Fibroblast of the conjunctiva (primary cell): ENCODE data around the gene LRP2.
"Not testable (repeated sequence)": the region's sequence is repeated elsewhere in the genome, so short reads cannot be mapped to it uniquely, and the experiment has no call there.

Experiments used
- DNase-seq: peaks from one replicate; pipeline ENCODE4 v3.0.0-alpha.2; 2010; ENCODE audit warnings: low read depth

The LRP2 gene

GRCh38 chr2:169348321-169349024, 13.9 kb downstream of the LRP2 start:
- DNase-seq: no peak

DNA sequence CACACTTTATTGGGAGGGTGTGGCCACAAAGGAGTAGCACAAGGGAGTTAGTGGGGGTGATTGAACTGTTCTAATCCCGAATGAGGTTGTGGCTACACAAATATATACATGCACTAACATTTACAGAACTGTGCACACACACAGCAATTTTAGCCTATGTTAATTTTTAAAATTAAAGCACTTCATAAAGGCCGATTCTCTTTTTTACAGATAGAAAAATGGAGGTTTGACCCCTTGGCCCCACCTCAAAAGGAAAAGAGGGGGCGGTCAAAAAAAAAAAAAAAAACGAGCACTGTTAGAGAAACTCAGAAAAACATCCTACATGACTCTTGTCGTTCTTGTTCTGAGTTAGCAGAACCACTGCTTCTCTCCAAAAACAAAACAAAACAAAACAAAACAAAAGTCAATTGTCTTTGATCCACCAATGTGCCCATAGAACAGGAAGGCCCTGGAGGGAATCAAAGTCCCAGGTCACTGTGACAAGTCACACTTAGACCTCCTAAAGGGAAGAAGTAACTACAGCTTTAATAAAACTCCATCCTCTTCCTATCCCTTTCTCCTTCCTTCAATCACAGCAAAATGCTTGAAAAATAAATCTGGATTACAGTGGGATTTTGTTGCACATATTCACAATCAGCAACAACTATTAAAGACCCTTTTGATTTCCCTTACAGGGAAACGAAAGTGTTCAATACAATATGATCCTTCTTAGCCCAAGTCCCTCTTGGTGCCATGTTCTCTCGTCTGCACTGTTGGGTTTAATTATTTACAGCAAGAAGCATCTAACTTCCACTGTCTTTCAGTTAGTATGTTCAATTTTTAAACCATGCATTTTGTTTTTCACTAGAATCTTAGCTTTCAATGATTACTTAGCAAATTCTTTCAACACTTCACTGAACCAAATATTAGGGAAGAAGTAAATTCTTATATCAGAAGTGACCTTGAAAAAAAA, 16.6 kb downstream of the LRP2 start:
- no peak for DNase-seq

GRCh38 chr2:169344736-169345485, 17.4 kb downstream of the LRP2 start:
- DNase-seq: no peak

DNA sequence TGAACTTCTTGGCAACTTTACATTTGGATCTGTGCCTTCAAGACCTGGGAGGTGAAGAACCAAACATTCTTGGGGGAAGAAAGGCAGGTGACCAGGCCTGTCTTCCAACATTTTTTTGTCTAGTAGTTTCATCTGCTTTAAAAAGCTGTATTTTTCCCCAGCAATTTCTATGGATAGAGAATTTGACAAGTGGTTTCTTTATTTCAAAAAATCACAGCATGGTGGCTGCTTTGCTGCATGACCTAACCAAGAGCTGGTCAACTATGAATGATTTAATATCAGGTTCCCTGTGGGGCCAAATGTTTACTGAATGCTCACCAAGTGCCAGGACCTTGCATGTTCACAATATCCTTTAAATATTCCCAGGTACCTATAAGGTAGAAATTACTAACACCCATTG, 19.1 kb downstream of the LRP2 start:
- DNase-seq: no peak

DNA sequence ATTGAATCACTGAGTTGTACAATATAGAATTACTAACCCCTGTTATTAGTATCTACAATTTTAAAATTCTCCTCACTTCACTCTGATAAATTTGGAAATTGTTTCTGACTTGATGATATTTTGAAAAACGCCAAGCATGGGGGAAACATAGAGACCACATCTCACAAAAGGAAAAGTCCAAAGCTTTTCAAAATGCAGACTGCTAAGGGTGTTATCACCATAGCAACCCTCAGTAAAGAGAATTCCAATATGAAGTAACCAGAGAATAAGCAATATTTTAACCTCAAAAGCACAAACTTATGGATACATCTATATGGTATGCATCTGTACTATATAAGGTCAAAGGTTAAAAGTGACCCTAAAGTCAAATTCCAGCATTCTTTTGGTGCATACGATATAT, 22.7 kb downstream of the LRP2 start:
- DNase-seq: no peak

DNA sequence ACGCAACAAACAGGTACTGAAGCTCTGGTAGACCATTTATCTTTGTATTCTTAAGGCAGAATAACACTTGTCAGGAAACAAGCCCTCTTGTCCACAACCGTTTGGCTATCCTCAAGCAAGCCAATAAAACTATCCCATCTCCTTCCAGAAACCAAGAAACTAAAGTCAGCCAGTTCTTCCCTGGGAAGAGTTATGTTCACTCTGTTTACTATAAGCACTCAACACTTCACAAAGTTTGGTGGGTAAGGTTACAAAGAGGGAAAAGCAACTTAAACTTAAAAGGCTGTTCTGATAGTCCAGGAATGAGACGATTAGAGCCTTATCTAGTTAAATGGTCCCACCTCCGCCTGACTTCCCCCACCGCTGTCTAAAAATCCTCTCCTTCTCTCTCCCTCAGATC, 25.6 kb downstream of the LRP2 start:
- DNase-seq: no peak

DNA sequence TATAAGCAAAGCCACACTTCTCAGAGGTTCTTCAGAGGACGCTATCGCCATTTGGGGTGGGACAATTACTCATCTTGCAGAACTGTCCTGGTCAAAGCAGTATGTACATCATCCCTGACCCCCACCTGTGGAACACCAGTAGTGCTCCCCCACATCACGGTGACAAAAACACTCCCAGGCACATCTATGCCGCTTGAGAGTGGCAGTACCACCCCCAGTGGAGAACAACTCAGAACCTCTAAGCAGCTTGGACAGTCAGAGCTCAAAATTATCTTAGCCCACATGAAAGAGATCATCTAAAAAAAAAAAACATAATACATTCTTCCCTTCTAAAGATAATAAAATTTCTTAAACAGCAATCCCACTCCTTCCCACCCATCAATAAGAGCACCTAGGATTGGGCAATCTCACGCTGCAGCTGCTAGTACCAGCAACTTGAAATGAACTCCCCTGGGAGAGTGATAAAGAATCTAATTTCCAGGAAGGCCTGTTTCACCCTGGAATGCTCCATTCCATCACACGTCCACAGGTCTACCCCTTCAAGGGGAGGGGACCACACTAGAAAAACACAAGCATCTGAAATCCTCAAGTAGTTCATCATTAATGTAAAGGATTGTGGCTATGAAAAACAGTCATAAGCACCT, 31.7 kb downstream of the LRP2 start:
- DNase-seq: no peak

DNA sequence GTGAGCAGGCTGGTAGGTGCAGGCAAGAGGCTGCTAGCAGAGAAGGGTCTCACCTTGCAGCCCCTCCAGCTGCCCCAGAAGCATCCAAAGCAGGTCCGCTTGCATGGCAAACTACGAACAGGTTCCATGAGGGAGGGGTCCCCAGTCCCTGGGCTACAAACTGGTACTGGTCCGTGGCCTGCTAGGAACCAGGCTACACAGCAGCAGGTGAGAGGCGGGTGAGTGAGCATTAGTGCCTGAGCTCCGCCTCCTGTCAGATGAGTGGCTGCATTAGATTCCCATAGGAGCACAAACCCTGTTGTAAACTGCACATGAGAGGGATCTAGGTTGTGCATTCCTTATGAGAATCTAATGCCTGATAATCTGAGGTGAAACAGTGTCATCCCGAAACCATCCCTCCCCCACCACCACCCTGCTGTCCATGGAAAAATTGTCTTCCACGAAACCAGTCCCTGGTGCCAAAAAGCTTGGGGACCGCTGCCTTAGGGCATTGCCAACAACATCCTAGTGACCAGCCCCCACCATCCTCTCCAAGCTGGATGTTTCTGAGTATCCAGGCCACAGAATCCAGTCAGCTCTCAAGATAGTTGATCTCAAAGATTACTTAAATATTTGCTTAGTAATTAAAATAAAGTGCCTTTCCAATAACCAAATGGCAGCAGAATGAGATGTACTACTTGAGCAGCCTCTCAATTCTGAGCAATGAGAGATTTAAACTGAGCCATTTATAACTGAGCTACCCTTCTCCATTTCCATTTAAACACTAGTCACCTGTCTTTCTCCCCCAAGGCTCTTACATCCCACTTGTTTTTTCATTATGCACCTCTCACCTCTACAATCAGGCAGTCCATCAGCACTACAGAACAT, 32.4 kb downstream of the LRP2 start:
- DNase-seq: no peak

DNA sequence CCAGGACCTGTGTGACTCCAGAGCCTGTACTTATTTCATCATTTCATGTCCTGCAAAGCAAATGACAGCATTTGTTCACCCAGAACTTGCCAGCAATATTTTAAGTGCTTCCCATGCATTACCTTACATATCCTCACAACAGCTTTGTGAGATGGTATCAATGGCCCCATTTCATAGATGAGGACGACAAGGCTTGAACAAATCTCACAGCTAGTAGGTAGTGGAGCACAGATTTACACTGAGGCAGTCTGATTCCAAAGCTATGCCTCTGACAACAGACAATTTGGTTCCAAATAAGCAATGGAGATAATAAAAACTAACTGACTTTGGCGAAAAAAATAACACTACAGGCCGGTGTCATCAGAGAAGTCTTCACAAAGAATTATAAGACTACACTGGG, 33.5 kb downstream of the LRP2 start:
- no peak for DNase-seq

GRCh38 chr2:169327837-169328236, 34.5 kb downstream of the LRP2 start:
- not testable (repeated sequence) for DNase-seq

DNA sequence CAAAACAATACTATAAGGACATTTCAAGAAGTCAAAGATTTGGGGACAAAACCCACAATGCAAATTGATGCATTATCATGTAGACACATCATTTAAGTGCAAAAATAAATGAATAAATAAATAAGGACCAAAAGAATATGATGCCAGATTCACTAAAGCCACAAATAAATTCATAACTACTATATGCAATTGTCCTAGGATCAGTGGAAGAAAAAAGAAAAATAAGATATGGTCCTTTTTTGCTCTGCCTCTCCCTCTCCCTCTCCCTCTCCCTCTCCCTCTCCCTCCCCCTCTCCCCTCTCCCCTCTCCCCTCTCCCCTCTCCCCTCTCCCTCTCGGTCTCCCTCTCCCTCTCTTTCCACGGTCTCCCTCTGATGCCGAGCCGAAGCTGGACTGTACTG, 36.4 kb downstream of the LRP2 start:
- not testable (repeated sequence) for DNase-seq

DNA sequence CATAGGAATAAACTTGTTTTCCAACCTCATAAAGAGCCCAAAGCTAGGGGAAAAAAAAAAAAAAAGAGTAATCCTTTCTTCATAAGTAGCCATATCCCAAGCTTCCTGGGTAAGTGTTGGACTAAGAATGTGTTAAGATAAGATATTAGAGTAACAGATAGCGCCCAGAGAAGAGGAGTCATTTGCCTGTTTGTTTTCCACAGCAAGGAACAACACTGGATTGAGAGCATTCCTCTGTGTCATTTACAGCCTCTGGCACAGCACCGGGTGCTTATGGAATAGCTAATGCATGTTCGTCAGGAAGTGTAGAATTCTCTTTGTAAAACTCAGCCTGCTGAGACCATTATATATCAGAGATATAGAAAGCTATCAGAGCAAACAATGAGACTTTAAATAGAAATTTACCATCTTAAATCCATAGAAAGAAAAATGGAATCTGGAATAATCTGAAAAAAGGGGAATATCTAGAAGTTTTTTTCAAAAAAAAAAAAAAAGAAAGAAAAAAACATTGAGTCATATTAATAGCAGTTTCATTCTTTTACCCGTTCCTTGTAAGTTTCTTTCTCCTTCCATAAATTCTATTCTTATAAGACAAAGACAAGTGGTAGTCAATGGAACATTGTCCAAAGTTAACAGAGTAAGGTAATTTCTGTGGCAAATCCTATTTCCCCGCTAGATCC, 37.6 kb downstream of the LRP2 start:
- no peak for DNase-seq

- no peak for DNase-seq
These were observed 38.5 kb downstream of the LRP2 start for GRCh38 chr2:169323841-169324240.

DNA sequence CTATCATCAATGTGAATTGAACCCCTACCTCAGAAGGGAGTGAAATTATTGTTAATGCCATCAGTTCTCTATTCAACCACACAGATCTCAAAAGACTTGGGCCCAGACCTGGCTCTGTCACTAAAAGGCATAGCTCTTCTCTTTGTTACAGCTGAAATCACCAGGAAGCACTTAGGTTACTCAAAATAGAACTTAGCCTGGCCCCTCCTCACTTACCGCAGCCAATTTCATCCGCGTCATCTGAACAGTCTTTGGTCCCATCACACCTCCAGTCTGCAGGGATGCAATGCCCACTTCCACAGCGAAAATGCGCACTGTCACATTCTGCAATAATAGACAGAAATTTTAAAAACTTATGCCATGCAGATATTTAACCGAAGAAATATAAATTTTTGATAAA, 41.8 kb downstream of the LRP2 start:
- DNase-seq: no peak

- DNase-seq: no peak
These were observed 47.0 kb downstream of the LRP2 start for GRCh38 chr2:169315357-169315756.

GRCh38 chr2:169308349-169308748, 54.0 kb downstream of the LRP2 start:
- not testable (repeated sequence) for DNase-seq

DNA sequence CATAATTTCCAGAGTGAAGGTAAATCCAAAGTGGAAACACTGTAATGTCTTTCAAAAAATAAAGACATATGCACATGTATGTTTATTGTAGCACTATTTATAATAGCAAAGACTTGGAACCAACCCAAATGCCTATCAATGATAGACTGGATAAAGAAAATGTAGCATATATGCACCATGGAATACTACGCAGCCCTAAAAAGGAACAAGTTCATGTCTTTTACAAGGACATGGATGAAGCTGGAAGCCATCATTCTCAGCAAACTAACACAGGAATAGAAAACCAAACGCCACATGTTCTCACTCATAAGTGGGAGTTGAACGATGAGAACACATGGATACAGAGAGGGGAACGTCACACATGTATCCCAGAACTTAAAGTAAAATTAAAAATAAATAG, 57.6 kb downstream of the LRP2 start:
- not testable (repeated sequence) for DNase-seq

DNA sequence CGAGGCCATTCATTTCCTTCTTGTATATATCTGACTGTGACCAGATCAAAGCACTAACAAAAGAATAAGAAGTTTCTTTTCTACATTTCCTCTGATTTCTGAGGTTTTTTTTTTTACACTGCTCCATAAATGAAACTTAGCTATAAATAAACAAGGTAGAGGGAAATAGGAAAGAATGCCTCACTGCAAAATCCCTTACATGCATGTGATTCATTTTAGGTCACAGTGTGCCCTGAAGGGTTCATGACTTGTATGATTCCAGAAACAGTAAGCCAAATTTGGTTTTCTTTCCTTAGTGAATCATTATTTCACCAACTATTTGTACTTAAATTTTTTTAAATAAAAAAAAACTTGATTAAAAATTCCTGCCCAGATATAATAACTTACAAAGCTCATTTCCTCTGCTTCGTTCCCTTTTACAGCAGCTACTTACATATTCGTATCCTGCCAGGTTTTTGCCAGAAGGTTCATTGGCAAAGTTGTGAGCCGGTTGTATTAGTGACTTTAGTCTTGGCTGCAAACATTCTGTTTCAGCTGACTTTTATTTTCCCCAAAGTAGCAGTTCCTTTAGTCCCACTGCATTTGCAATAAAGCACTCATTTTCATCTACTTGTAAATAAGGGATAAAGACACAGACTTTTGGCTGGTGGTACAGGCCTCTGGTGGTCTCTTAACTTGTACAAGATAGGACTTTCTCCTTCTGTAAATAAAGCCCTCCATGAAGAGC, 58.6 kb downstream of the LRP2 start:
- DNase-seq: no peak

- no peak for DNase-seq
These were observed 60.0 kb downstream of the LRP2 start for GRCh38 chr2:169302364-169302763.
